Keratinocyte (primary cell): Measurements from ENCODE around the gene TRAF3IP1. TPM values are rescaled to one million over a fixed set of nuclear protein-coding genes. Genes with fewer than 3 reads are reported as not detected.

Experiments used
- DNase-seq: peaks from one replicate; pipeline ENCODE4 v3.0.0-alpha.2; 2011; ENCODE audit warnings: low read depth, missing footprints, low spot score
- FAIRE-seq: peaks from 2 replicates; lab custom pipeline; 2011; peaks lifted over from hg19 to GRCh38; lab: Jason Lieb, UNC
- H2AFZ ChIP-seq: 2 replicates; pipeline ENCODE4 v1.6.0; 2012; ENCODE audit warnings: low read length, control low read depth, inconsistent platforms; ENCODE audit not compliant: control insufficient read depth
- H3K27ac ChIP-seq: 2 replicates; pipeline ENCODE4 v1.5.1; 2011; ENCODE audit warnings: low read length; ENCODE audit not compliant: control insufficient read depth, insufficient read depth
- H3K27me3 ChIP-seq: 3 replicates; pipeline ENCODE4 v1.6.0; 2011; ENCODE audit warnings: low read length; ENCODE audit not compliant: control insufficient read depth, insufficient read depth; ENCODE audit errors: extremely low read depth
- H3K36me3 ChIP-seq, 2 experiments: 2 replicates in 1 of 2; 3 replicates in 1 of 2; pipeline ENCODE4 v1.5.1; 2011; ENCODE audit warnings: low read length in 2 of 2, mild to moderate bottlenecking in 1 of 2; ENCODE audit not compliant: control insufficient read depth in 2 of 2, insufficient read depth in 2 of 2; ENCODE audit errors: extremely low read depth in 1 of 2
- H3K4me1 ChIP-seq: 3 replicates; pipeline ENCODE4 v1.5.1; 2011; ENCODE audit warnings: low read length; ENCODE audit not compliant: control insufficient read depth, insufficient read depth; ENCODE audit errors: extremely low read depth
- H3K4me2 ChIP-seq: 3 replicates; pipeline ENCODE4 v1.6.0; 2011; ENCODE audit warnings: low read depth, low read length; ENCODE audit not compliant: control insufficient read depth, insufficient read depth; ENCODE audit errors: extremely low read depth
- H3K4me3 ChIP-seq, 3 experiments: fragments of 200-600 bp in 1 of 3; sonication (generic) in 1 of 3; 2 replicates in 2 of 3; 3 replicates in 1 of 3; pipeline ENCODE4 v1.5.1; 2011 to 2016; ENCODE audit warnings: low read length in 3 of 3, mild to moderate bottlenecking in 3 of 3, control low read depth in 2 of 3, inconsistent platforms in 1 of 3, low read depth in 1 of 3, mixed read lengths in 1 of 3, mixed run types in 1 of 3, moderate library complexity in 1 of 3; ENCODE audit not compliant: control insufficient read depth in 2 of 3, insufficient read depth in 2 of 3; ENCODE audit errors: extremely low read depth in 1 of 3
- H3K79me2 ChIP-seq: 2 replicates; pipeline ENCODE4 v1.6.0; 2012; ENCODE audit warnings: low read length; ENCODE audit not compliant: control insufficient read depth, insufficient read depth
- H3K9ac ChIP-seq: 3 replicates; pipeline ENCODE4 v1.6.0; 2011; ENCODE audit warnings: low read length; ENCODE audit not compliant: control insufficient read depth, insufficient read depth; ENCODE audit errors: extremely low read depth
- H3K9me1 ChIP-seq: 3 replicates; pipeline ENCODE4 v1.6.0; 2011; ENCODE audit warnings: low read length; ENCODE audit not compliant: control insufficient read depth, insufficient read depth; ENCODE audit errors: extremely low read depth
- H3K9me3 ChIP-seq: 2 replicates; pipeline ENCODE4 v1.5.1; 2012; ENCODE audit warnings: low read depth, low read length; ENCODE audit not compliant: control insufficient read depth
- H4K20me1 ChIP-seq: 3 replicates; pipeline ENCODE4 v1.6.0; 2011; ENCODE audit warnings: low read length; ENCODE audit not compliant: control insufficient read depth, insufficient read depth; ENCODE audit errors: extremely low read depth
- EZH2 ChIP-seq: IDR thresholded peaks from one replicate; pipeline ENCODE4 v1.6.1; 2012; ENCODE audit warnings: inconsistent platforms, mild to moderate bottlenecking, low read length, moderate library complexity
- dilution Hi-C: fragments of 300-500 bp; cut with MboI; formaldehyde crosslinking; loops from one replicate; pipeline ENCODE4 v1.7.0; 2020; ENCODE audit warnings: low sequenced_read_pairs; ENCODE audit not compliant: extremely low pct_ligation_motif_present
- polyA plus RNA-seq, 5 experiments: library from polyadenylated mRNA; depleted of rRNA in 3 of 5; stranded (reverse) in 3 of 5; stranded (forward) in 1 of 5; unstranded in 1 of 5; fragments of >200 nt; gene quantifications; 1 replicate in 1 of 5; 2 replicates in 3 of 5; 3 replicates in 1 of 5; pipeline versions ENCODE4 v1.2.1 to v1.2.3, GENCODE V29; 2011 to 2012; ENCODE audit warnings: missing spikeins in 2 of 5, low read depth in 1 of 5, low replicate concordance in 1 of 5
- TF ChIP-seq, protein P1 (sequence below), 3 experiments: IDR thresholded peaks in 1 of 3; conservative IDR thresholded peaks in 1 of 3; optimal IDR thresholded peaks in 1 of 3; 2 replicates in 2 of 3; 3 replicates in 1 of 3; pipeline versions ENCODE3 to v1.5.1; 2011; ENCODE audit warnings: low read length in 3 of 3, mild to moderate bottlenecking in 3 of 3, moderate library complexity in 2 of 3, control low read depth in 1 of 3, inconsistent platforms in 1 of 3; ENCODE audit not compliant: insufficient read depth in 2 of 3; ENCODE audit errors: extremely low read depth in 1 of 3

Gene TRAF3IP1
- polyA plus RNA-seq, 1 donor (not counting 4 experiments of a cell fraction or from before 2014, with no cell fraction given), result 7.0 TPM

DNA sequence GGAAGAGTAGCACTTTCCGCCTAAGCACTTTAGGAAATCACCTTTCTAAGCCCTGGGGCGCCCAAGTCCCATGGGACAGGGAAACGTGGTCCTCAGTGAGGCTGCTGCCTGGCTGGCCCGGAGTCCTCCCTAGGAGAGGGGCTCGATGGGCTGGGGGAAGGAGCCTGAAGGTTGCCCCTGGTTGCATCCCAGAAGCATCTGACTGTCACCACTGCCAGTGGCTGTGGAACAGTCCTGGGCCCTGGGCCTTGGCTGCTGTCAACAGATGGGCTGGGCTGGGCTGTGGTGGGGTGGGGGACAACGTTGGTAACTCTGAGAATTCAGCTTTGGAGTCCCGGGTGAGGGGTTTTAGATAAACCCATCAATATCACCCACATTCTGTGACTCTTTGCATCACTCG, 128.9 kb downstream of the TRAF3IP1 start:
- no peak for FAIRE-seq

DNA sequence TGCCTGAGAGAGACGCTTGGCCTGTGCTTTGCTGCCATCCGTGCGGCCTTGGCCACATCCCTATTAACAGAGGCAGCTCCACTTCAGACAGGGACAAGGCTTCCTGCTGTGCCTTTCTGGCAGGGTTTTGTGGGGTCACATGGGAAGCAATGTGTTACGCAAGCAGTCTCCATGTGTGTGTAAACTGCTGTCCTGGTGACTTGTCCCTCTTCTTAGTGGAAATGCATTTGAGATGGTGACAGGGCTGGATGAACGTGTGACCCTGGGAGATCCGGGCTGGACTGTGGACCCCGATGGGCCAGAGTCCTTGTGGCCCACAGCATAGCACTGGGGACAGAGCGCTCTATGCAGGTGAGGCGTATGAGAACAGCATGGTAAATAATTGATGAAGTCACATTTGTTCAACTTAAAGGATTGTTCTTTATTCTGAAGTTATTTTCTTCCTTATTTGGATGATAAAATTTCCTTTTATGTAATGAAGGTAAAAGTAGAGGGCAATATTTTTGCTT, 129.6 kb downstream of the TRAF3IP1 start:
- no peak overlapping the region for H3K27ac ChIP-seq
- H4K20me1 ChIP-seq, result no peaks in the 10 kb centered on the region
- H3K9ac ChIP-seq, result no peak overlapping the region
- H3K27me3 ChIP-seq, result no peaks in the 10 kb centered on the region
- peaks cover 4% of the 10 kb centered on the region for H3K9me3 ChIP-seq
- no peaks in the 10 kb centered on the region for H3K4me1 ChIP-seq
- peaks cover 30 to 38% of the 10 kb centered on the region in 2 experiments for H3K36me3 ChIP-seq
- H3K4me3 ChIP-seq, result no peak overlapping the region
- TF ChIP-seq, protein P1, sequence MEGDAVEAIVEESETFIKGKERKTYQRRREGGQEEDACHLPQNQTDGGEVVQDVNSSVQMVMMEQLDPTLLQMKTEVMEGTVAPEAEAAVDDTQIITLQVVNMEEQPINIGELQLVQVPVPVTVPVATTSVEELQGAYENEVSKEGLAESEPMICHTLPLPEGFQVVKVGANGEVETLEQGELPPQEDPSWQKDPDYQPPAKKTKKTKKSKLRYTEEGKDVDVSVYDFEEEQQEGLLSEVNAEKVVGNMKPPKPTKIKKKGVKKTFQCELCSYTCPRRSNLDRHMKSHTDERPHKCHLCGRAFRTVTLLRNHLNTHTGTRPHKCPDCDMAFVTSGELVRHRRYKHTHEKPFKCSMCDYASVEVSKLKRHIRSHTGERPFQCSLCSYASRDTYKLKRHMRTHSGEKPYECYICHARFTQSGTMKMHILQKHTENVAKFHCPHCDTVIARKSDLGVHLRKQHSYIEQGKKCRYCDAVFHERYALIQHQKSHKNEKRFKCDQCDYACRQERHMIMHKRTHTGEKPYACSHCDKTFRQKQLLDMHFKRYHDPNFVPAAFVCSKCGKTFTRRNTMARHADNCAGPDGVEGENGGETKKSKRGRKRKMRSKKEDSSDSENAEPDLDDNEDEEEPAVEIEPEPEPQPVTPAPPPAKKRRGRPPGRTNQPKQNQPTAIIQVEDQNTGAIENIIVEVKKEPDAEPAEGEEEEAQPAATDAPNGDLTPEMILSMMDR (optimal IDR thresholded peaks at IDR 0.05 in 1 of 3, IDR thresholded peaks at IDR 0.05 in 1 of 3, conservative IDR thresholded peaks at IDR 0.05 in 1 of 3; ENCODE audit: extremely low read depth in 1 of 3, insufficient read depth in 2 of 3, low read length in 3 of 3), result no peak
- TF ChIP-seq EZH2, result no peak
- H3K9me1 ChIP-seq, result no peaks in the 10 kb centered on the region
- dilution Hi-C loops, result no loop called here
- DNase-seq, result no peak
- no peak overlapping the region for H2AFZ ChIP-seq
- peaks cover 5% of the 10 kb centered on the region for H3K79me2 ChIP-seq
- no peak for FAIRE-seq
- no peak overlapping the region for H3K4me2 ChIP-seq

More for the DNA sequence above, 128.9 kb downstream of the TRAF3IP1 start:
- Histone ChIP-seq H3K4me2 (no peak overlapping the region), H3K36me3 (peaks cover 34 to 41% of the 10 kb centered on the region in 2 experiments), H4K20me1 (no peaks in the 10 kb centered on the region), H3K9me3 (peaks cover 4% of the 10 kb centered on the region), H2AFZ (no peak overlapping the region), H3K9ac (no peak overlapping the region), H3K79me2 (peaks cover 5% of the 10 kb centered on the region), H3K27ac (no peak overlapping the region), H3K27me3 (no peaks in the 10 kb centered on the region), H3K9me1 (no peaks in the 10 kb centered on the region), H3K4me3 (no peak overlapping the region), H3K4me1 (no peaks in the 10 kb centered on the region)
- dilution Hi-C loops, result no loop called here
- TF ChIP-seq, protein P1 (optimal IDR thresholded peaks at IDR 0.05 in 1 of 3, IDR thresholded peaks at IDR 0.05 in 1 of 3, conservative IDR thresholded peaks at IDR 0.05 in 1 of 3; ENCODE audit: extremely low read depth in 1 of 3, insufficient read depth in 2 of 3, low read length in 3 of 3), result no peak
- no peak for TF ChIP-seq EZH2
- no peak for DNase-seq
